NCI-H2227 (cell line): Measurements from ENCODE around the gene RAB19.
A peak's percentile ranks its signal among the peaks of the same experiment; 100 is the strongest.

Experiments
- DNase-seq: peaks from one replicate; lab custom pipeline; 2025; ENCODE audit not compliant: unreplicated experiment; lab: John Stamatoyannopoulos, UW

RAB19 gene, protein sequence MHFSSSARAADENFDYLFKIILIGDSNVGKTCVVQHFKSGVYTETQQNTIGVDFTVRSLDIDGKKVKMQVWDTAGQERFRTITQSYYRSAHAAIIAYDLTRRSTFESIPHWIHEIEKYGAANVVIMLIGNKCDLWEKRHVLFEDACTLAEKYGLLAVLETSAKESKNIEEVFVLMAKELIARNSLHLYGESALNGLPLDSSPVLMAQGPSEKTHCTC

DNA sequence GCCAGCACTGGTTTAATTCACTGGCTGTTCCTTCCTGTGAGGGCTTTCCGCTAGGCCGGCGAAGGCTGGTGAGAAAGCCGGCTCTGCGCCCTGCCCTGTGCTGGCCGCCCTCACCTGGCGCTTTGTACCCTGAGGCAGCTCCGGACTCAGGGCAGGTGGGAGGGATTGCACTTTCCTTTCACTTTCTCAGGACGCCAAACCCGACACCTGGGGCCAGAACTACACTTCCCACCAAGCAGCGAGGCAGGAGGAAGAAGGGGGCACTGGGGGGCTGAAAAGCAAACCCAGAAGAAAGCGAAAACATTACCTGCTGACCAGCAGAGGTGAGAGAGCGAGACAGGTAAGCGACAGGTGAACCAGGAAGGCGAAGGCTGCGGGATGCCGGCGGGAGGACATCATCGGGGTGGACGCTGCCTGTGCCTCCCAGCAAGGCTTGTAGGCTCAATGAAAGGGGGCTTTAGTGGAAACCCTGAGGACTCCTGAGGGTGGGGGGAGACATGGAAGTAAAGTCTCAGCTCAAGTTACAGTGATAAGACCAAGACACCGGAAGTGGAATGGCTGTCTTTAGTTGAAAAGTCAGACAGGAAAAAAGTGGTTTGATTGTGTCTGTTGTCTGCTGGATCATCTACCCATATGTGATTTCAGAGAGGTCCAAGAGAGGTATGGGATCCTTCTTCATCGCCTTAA, at the start of gene RAB19:
Gene RAB19 (plus strand): TSS at position 181 of the 687 bp plus-strand sequence. CDS start 3,589 bp downstream, outside the sequence.
- no peak for DNase-seq

DNA sequence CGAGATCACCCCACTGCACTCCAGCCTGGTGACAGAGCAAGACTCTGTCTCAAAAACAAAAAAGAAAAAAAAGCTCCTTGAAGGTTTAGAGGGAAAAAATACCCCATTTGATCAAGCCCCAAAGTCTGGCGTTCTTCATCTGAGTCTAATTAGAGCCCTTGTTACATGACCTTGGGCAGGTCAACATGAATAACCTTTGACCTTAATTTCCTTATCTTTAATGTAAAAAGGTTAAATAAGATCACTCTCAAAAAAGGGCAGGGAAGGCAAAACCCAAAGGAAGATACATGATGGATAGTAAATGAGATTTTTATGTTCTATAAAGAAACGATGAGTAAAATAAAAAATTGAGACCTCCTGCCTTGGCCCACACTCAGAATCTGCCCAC, 45.8 kb upstream of the RAB19 start:
- no peak for DNase-seq

DNA sequence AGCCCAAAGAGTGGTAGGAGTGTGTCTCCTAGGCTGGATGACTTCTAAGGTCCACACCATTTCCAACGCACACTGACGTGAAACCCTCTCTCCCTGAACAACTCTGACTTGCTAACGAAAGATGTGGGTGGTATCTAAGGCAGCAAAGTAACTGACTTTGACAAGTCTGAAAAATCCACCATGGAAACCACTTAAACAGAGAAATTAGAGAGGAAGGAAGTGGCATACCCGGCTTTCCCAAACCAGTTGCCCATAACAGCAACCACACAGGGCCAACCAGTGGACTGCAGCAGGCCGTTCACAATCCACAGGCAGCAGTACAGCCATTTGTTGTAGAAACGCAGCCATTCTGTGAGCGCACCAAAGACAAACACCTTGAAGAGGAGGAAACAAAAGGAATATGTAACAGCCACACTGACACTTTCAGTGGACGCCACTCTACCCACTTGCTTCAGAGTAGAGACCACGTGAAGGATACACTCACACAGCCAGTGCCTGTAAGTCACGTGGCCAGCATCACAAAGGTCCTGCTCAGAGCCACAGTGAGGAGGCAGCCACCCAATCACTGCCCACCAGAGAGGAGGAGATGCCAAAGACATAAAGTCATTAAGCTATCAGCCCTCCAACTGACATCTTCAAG, 45.3 kb upstream of the RAB19 start:
- DNase-seq, result no peak

- no peak for DNase-seq
Observed at GRCh38 chr7:140360697-140361229, 43.1 kb upstream of the RAB19 start.

GRCh38 chr7:140364819-140365218, 39.0 kb upstream of the RAB19 start:
- peak; percentile 25 for DNase-seq

GRCh38 chr7:140367528-140367927, 36.3 kb upstream of the RAB19 start:
- DNase-seq, result no peak

- DNase-seq, result no peak
Observed at GRCh38 chr7:140369294-140369693, 34.6 kb upstream of the RAB19 start.

DNA sequence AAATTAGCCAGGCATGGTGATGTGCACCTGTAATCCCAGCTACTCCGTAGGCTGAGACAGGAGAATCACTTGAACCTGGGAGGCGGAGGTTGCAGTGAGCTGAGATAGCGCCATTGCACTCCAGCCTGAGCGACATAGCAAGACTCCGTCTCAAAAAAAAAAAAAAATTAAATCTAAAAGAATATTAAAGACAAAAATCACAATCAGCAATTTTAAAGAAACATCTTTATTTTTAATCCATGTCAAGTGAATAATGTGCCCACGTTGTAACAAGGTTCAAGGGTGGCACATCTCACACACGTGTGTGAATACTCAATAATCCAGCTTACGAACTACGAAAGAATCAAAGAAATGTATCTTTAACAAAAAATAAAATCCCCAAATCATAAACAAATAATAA, 28.5 kb upstream of the RAB19 start:
- no peak for DNase-seq

GRCh38 chr7:140375892-140376730, 27.7 kb upstream of the RAB19 start:
- DNase-seq, result no peak

DNA sequence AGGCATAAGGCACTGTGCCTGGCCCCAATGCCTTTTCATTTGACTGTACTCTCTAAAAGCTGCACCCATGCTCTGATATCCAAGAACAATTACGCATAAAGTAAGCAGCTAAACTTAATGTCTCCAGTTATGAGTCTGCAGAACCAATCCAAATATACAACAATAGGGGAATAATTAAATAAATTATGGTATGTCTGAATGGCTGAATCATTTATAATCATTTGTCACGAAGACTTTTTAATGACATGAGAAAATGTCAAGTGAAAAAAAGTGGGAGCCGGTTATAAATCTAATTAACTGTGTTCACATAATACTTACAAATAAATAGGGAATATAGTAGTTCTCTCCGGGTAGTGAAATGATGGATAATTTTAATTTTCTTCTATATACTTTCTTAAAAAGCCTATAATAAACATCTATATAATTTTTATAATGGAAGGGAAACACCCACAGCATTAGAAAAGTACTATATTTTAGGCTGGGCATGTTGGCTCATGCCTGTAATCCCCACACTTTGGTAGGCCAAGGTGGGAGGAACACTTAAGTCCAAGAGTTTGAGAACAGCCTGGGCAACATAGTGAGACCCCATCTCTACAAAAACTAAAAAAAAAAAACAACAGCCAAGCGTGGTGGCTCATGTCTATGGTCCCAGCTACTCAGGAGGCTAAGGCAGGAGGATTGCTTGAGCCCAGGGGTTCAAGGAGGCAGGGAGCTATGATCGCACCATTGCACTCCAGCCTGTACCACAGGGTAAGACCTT, 19.7 kb upstream of the RAB19 start:
- DNase-seq, result no peak

DNA sequence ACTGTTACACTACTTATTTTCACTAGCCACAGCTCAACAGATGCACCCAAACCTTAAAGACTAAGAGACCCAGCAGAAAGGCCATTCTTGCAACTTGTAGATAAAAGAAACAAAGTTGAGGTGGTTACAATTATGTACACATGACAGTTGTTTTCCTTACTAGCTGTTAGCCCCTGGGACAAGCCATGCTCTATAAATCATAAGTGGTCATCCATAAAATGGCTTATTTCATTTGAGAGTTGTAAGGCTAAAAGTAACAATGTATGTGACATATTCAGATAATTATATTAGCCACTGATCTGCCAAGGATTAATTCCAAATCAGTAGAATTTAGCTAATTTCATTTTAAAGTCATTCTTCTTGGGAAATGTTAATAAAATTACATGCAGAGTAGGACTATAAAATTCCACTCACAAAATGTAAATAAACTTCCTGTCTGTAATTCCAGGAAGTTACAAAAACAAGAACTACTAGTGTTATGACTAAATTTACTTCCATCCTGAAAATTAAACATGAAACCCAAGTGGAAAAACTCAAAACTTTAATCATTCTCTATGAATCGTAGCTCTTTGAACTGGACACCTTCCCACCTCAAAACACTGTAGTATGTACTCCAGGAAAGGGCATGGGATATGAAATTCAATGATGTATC, 18.8 kb upstream of the RAB19 start:
- DNase-seq, result no peak

- no peak for DNase-seq
Observed at GRCh38 chr7:140389445-140389844, 14.4 kb upstream of the RAB19 start.

GRCh38 chr7:140390034-140390433, 13.8 kb upstream of the RAB19 start:
- DNase-seq, result no peak

DNA sequence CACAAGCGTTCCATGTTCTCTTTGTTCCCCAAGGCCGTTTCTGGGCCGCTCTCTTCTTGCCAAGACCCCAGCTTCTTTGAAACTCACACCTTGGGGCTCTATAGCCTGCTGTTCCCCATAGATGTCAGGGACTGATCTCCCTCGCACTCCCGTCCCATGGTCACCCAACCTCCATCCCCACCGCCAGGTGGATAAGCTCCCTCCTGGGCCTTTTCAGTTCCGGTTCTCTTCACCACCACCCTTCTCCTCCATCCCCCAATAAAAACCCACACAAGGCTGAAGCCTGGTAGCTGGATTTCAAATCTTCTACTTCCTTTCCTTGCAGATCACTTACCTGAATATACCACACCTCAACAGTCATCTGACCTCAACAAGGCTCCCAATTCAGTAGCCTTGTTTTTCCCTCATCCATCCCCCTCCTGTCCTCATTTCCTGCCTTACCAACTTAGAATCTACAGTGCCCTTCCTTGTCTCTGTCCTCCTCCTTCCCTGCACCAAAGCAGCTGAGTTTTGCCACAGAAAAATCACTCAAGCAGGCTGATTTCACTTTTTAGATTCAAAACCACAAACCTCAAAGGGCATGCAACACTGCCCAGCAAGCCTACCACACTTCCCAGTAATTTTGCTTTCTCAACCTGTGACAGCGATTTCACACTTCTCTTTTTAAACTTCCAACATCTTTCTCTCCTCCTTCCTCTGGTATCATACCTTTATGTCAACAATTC, 13.2 kb upstream of the RAB19 start:
- no peak for DNase-seq

DNA sequence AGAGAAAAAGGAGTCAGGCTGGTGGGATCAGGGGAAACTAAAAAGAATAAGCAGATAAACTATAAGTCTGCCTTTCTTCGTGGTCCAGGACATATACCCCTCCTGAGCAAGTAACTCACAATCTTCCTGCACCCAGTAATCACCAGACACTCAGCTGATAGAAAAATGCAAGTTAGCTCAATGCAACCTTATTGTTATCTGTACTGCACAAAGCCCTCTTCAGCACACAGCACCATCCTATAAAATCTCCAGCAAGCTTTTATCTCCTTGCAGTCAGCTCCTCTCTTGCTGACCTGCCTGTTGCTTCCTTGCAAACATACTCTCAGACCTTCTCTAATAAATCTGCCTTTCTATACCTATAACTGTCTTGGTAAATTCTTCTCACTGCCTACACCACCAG, 12.2 kb upstream of the RAB19 start:
- no peak for DNase-seq

GRCh38 chr7:140393756-140394306, 10.0 kb upstream of the RAB19 start:
- DNase-seq, result no peak

- DNase-seq, result peak; percentile 94
Observed at GRCh38 chr7:140397784-140398750, 5.8 kb upstream of the RAB19 start, which contains the start of gene SLC37A3. SLC37A3 (minus strand) TSS chr7:140398530; CDS start chr7:140382526, 16,004 bp downstream.

DNA sequence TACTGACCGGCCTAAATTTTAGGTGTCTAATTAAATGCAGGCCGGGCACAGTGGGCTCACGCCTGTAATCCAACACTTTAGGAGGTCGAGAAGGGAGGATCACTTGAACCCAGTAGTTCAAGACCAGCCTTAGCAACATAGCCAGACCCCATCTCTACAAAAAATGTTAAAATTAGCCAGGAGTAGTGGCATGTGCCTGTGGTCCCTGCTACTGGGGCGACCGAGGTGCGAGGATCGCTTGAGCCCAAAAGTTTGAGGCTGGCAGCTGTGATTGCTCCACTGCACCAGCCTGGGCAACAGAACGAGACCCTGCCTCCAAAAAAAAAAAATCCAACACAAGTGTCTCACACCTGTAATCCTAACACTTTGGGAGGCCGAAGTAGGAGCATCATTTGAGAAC, 5.0 kb upstream of the RAB19 start:
- no peak for DNase-seq
